ENCODE results near the gene ELOVL5.

Gene ELOVL5

GRCh38 chr6:53373638-53374037 lies 24.9 kb upstream of the ELOVL5 start:
- H3K27me3 ChIP-seq (replicated peaks; ENCODE audit: insufficient read depth, low read length), result no peaks in the 10 kb centered on the region
- no peaks in the 10 kb centered on the region for H3K36me3 ChIP-seq (replicated peaks; ENCODE audit: insufficient read depth, low read length)
- no peaks in the 10 kb centered on the region for H3K9me3 ChIP-seq (replicated peaks; ENCODE audit: insufficient read depth, low read length)
- no peak for DNase-seq
- H3K4me2 ChIP-seq (ENCODE audit: low read depth, low read length), result no peak overlapping the region
- no peaks in the 10 kb centered on the region for H3F3A ChIP-seq (ENCODE audit: insufficient read depth, low read length)
- H3K27ac ChIP-seq (ENCODE audit: low read length), result no peak overlapping the region
- H3K4me3 ChIP-seq (ENCODE audit: low read length), result no peak overlapping the region
- no peaks in the 10 kb centered on the region for H3K79me2 ChIP-seq (ENCODE audit: low read length)
- no peak overlapping the region for H2AFZ ChIP-seq (ENCODE audit: low read length)
- H3K9ac ChIP-seq (ENCODE audit: low read length), result no peak overlapping the region
- no peaks in the 10 kb centered on the region for H4K20me1 ChIP-seq (ENCODE audit: insufficient read depth, low read length)
- H3K9me2 ChIP-seq (replicated peaks; ENCODE audit: insufficient read depth, low read length), result no peaks in the 10 kb centered on the region
- no peaks in the 10 kb centered on the region for H3K4me1 ChIP-seq (ENCODE audit: low read length)
- no peak for TF ChIP-seq EZH2phosphoT487 (IDR thresholded peaks at IDR 0.05; ENCODE audit: low read length)
- no peak for TF ChIP-seq CTCF (IDR thresholded peaks at IDR 0.05; ENCODE audit: low read length)
- no peak for TF ChIP-seq EZH2 (optimal IDR thresholded peaks at IDR 0.05; ENCODE audit: low read depth, low read length)

- Histone ChIP-seq H3K79me2 (ENCODE audit: low read length) (no peaks in the 10 kb centered on the region), H3K4me2 (ENCODE audit: low read depth, low read length) (no peak overlapping the region), H3K9me3 (replicated peaks; ENCODE audit: insufficient read depth, low read length) (no peaks in the 10 kb centered on the region), H4K20me1 (ENCODE audit: insufficient read depth, low read length) (no peaks in the 10 kb centered on the region), H3K4me1 (ENCODE audit: low read length) (0 out of 2 replicates have a peak, but pooled peaks cover 4% of the 10 kb centered on the region), H2AFZ (ENCODE audit: low read length) (no peak overlapping the region), H3K27me3 (replicated peaks; ENCODE audit: insufficient read depth, low read length) (no peaks in the 10 kb centered on the region), H3K9me2 (replicated peaks; ENCODE audit: insufficient read depth, low read length) (no peaks in the 10 kb centered on the region), H3K27ac (ENCODE audit: low read length) (no peak overlapping the region), H3K9ac (ENCODE audit: low read length) (no peak overlapping the region), H3K4me3 (ENCODE audit: low read length) (no peak overlapping the region), H3F3A (ENCODE audit: insufficient read depth, low read length) (peaks cover 6% of the 10 kb centered on the region; the same call in 1 of the 2 replicates), H3K36me3 (replicated peaks; ENCODE audit: insufficient read depth, low read length) (no peaks in the 10 kb centered on the region)
- DNase-seq, result no peak
- no peak for TF ChIP-seq EZH2 (optimal IDR thresholded peaks at IDR 0.05; ENCODE audit: low read depth, low read length)
- TF ChIP-seq CTCF (IDR thresholded peaks at IDR 0.05; ENCODE audit: low read length), result no peak
- no peak for TF ChIP-seq EZH2phosphoT487 (IDR thresholded peaks at IDR 0.05; ENCODE audit: low read length)
These were observed 21.2 kb upstream of the ELOVL5 start for GRCh38 chr6:53369876-53370515.

- Histone ChIP-seq H3K9me3 (replicated peaks; ENCODE audit: insufficient read depth, low read length) (no peaks in the 10 kb centered on the region), H3K4me2 (ENCODE audit: low read depth, low read length) (no peak overlapping the region), H2AFZ (ENCODE audit: low read length) (no peak overlapping the region), H3K27ac (ENCODE audit: low read length) (no peak overlapping the region), H3K4me3 (ENCODE audit: low read length) (no peak overlapping the region), H3K4me1 (ENCODE audit: low read length) (0 out of 2 replicates have a peak, but pooled peaks cover 4% of the 10 kb centered on the region), H4K20me1 (ENCODE audit: insufficient read depth, low read length) (no peaks in the 10 kb centered on the region), H3K79me2 (ENCODE audit: low read length) (no peaks in the 10 kb centered on the region), H3K9me2 (replicated peaks; ENCODE audit: insufficient read depth, low read length) (no peaks in the 10 kb centered on the region), H3F3A (ENCODE audit: insufficient read depth, low read length) (peaks cover 6% of the 10 kb centered on the region; the same call in 1 of the 2 replicates), H3K9ac (ENCODE audit: low read length) (no peak overlapping the region), H3K27me3 (replicated peaks; ENCODE audit: insufficient read depth, low read length) (no peaks in the 10 kb centered on the region), H3K36me3 (replicated peaks; ENCODE audit: insufficient read depth, low read length) (no peaks in the 10 kb centered on the region)
- no peak for TF ChIP-seq EZH2phosphoT487 (IDR thresholded peaks at IDR 0.05; ENCODE audit: low read length)
- TF ChIP-seq EZH2 (optimal IDR thresholded peaks at IDR 0.05; ENCODE audit: low read depth, low read length), result no peak
- no peak for TF ChIP-seq CTCF (IDR thresholded peaks at IDR 0.05; ENCODE audit: low read length)
- no peak for DNase-seq
These were observed 20.3 kb upstream of the ELOVL5 start for GRCh38 chr6:53369051-53369450.

Measured in MM.1S (cell line).